HG02885 (cell line): ENCODE results near the gene AGAP2.
"Not testable (repeated sequence)": the region's sequence is repeated elsewhere in the genome, so short reads cannot be mapped to it uniquely, and the experiment has no call there.

Experiments
- ATAC-seq: cut with Tn5 transposase; IDR thresholded peaks from one replicate; pipeline ENCODE4 v1.9.1; 2021; ENCODE audit warnings: mild to moderate bottlenecking; ENCODE audit not compliant: unreplicated experiment, poor library complexity

AGAP2 gene

DNA sequence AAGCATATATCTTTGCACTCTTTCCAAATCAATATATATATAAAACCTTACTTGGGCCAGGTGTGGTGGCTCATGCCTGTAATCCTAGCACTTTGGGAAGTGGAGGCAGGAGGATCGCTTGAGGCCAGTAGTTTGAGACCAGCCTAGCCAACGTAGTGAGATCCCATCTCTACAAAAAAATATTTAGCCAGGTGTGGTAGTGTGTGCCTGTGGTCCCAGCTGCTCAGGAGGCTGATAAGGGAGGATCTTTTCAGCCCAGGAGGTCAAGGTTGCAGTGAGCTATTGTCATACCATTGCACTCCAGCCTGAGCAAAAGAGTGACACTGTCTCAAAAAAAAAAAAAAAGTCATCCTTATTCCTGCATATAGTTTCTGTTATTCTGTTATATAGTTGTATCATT lies 30.2 kb downstream of the AGAP2 start:
- no peak for ATAC-seq

DNA sequence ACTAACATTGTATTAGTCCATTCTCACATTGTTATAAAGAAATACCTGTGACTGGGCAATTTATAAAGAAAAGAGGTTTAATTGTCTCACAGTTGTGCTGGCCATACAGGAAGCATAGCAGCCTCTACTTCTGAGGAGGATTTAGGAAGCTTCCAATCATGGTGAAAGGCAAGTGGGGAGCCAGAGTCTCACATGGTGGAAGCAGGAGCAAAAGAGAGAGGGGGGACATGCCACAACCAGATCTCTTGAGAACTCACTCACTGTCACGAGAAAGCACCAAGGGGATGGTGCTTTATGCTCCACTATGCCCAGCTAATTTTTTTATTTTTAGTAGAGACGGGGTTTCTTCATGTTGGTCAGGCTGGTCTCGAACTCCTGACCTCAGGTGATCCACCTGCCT lies 31.3 kb downstream of the AGAP2 start:
- ATAC-seq: no peak

DNA sequence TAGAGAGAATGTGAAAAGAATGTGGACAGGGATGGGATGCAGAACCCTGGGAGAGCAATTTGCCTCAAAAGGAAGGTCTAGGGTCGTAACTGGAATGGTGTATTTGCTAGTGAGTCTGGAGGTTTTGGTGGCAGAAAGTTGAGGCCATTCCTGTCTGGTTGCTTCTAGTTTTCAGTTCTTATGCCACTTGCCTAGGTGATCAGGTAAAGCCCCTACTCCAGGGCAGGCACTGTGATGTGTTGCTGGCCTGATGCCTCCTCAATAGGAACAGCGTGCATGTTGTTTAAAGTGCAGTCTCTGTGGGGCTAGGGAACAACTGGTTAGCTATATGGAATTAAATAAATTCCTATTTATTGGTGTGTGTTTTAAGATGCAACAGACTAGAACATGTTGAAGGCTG lies 38.2 kb downstream of the AGAP2 start:
- ATAC-seq: no peak

DNA sequence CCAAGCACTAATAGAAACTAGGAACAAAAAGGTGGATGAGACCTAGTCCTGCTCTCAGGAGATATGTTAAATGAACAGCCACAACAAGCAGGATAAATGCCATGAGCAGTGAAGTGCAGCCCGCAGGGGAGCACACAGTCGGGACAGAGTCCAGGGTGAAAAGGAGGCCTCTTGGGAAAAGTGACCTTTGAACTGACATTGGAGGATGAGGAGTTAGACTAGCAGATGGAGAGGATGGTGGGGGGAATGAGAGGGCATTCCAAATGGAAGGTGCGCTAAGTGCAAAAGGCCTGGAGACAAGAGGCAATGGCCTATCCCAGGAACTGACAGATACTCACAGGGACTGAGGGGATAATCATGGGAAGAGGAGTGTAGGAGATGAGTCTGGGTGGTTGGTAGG lies 40.1 kb downstream of the AGAP2 start:
- ATAC-seq: no peak

DNA sequence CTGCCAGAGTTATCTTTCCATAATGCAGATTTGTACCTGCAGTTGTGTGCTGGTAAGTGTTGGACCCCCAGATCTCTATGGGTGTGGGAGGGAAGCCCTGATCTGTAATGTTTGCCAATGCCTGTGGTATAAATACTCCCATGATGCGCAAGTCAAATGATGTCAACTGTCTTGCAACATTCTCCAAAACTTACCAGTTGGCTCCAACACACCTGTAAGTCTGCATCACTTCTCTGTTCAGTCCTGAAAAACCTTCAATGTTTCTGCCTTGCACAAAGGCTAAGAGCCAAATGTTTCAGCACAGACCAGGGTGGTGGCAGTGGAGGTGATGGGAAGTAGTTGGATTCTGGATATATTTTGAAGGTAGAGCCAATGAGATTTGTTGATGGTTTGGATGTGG lies 41.5 kb downstream of the AGAP2 start:
- no peak for ATAC-seq

DNA sequence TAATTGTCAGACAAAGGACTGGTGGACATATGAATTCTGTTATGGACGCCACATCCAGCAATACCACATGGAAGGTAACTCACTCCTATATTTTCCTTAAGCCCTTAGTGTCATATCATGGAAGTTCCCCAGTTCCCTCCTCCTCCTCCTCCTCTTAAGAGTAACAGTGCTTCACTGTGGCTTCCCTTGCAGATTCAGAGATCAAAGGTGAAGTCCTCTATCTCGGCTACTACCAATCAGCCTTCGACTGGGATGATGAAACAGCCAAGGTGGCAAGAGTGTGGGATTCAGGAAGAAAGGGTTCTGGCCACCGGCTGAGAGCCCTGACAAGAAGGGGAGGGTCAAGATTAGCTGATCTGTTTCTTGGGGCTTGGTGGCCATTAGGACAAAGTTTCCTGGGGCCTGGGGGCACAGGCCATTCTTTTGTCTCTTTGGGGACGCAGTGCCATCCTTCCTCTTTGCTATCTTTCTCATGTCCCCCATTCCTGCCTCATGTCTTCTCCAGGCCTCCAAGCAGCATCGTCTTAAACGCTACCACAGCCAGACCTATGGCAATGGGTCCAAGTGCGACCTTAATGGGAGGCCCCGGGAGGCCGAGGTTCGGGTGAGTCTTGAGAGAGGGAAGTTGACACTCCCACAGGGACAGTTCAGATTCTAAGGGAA lies 42.6 kb downstream of the AGAP2 start:
- no peak for ATAC-seq

DNA sequence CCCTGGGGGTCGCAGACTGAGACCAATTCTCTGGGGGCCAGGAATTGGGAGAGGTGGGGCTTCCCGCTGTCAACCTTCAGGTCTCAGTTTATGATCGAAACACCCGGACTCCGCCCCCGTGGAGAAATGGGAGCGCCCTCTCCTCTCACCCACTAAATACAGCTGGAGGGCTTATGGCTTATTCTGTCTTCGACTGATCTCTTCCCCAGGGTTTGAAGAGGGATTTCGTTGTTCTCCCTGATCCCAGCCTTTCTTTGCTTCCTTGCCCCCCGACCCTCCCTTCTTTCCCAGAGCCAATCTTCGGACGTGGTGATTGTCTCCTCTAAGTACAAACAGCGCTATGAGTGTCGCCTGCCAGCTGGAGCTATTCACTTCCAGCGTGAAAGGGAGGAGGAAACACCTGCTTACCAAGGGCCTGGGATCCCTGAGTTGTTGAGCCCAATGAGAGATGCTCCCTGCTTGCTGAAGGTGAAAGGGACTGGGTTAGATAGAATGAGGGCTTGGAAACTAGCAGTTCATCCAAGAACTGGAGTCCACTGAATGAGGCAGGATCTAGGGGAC lies 44.0 kb downstream of the AGAP2 start:
- no peak for ATAC-seq

DNA sequence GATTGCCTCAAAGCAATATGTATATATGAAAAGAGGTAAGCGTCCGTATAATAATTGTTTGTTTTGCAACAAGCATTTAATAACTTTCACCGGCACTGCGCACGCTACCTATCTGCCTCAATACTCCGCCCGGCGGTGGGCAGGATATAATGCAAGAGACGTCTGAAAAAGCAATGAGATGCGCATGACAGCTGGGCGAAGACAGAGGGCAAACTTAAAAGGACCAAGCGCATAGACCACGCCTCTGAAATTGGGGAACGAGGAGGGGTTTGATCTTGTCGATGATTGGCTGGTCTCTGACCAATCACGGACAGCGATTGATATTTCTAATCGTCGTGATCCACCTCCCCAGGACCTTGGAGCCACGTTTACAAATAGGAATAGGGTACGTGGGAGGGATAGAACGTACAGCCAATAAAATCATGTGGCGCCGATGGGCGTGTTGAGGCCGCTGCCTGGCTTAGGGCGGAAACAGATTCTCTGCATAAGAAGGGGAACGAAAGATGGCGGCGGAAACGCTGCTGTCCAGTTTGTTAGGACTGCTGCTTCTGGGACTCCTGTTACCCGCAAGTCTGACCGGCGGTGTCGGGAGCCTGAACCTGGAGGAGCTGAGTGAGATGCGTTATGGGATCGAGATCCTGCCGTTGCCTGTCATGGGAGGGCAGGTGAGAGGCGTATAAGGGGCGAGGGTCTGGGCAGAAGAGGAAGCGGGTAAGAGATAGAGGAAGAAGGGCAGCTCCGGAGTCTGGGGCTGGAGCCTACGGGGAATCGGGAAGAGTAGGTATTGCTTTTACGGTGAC lies 44.7 kb downstream of the AGAP2 start, which contains the start of gene OS9:
OS9 (plus strand) TSS at position 474 of the 800 bp plus-strand sequence; CDS start at position 504, 30 bp downstream.
- peak; percentile 98 for ATAC-seq

DNA sequence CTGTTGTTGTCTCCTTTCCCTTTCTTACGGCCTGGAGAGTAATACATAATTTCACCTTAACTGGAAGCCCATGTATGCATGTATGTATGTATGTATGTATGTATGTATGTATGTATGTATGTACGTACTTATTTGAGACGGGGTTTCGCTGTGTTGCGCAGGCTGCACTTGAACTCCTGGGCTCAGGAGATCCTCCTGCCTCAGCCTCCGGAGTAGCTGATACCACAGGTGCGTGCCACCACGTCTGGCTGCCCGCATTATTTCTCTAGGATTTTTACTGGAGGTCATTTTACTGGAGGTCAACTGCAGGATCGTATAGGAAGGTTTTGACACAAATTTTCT lies 45.3 kb downstream of the AGAP2 start:
- no peak for ATAC-seq

DNA sequence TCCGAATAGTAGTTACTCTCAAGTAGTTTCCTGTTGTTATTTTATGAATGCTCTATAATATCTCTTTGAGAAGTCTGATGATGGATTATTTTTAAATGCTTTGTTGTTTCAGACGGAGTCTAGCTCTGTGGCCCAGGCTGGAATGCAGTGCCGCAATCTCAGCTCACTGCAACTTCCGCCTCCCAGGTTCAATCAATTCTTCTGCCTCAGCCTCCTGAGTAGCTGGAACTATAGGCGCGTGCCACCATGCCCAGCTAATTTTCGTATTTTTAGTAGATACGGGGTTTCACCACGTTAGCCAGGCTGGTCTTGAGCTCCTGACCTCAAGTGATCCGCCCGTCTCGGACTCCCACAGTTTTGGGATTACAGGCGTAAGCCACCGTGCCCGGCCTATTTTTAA lies 46.0 kb downstream of the AGAP2 start:
- no peak for ATAC-seq

DNA sequence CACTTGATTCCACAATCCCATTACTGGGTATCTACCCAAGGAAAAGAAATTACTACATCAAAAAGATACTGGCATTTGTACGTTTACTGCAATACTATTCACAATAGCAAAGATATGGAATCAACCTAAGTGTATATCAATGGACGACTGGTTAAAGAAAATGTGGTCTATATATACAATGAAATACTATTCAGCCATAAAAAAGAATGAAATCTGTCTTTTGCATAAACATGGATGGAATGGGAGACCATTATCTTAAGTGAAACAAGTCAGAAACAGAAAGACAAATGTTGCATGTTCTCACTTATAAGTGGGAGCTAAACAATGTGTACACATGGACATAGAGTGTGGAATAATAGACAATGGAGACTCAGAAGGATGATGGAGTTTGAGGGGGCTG lies 49.6 kb downstream of the AGAP2 start:
- ATAC-seq: no peak

DNA sequence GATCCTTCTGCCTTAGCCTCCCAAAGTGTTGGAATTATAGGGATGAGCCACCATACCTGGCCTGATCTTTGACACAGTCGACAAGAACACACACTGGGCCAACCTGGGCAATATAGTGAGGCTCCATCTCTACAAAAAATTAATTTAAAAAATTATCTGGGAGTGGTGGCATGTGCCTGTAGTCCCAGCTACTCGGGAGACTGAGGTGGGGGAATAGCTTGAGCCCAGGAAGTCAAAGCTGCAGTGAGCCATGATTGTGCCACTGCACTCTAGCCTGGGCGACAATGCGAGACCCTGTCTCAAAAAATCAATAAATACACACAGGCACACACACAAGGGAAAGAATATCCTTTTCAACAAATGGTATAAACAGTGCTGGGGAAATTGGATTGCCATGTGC lies 50.7 kb downstream of the AGAP2 start:
- no peak for ATAC-seq

DNA sequence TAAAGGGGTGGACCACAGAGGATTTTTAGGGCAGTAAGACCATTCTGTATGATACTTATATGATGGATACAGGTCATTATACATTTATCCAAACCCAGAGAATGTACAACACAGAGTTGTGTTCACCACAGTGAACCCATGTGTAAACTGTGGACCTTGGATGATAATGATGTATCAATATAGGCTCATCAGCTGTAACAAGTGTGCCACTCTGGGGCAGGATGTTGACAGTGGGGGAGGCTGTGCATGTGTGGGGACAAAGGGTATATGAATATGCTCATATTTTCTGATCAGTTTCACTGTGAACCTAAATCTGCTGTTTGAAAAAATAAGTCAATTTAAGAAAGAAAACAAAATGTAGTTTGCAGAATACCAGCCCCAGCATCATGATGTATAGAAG lies 58.8 kb downstream of the AGAP2 start:
- ATAC-seq: no peak

DNA sequence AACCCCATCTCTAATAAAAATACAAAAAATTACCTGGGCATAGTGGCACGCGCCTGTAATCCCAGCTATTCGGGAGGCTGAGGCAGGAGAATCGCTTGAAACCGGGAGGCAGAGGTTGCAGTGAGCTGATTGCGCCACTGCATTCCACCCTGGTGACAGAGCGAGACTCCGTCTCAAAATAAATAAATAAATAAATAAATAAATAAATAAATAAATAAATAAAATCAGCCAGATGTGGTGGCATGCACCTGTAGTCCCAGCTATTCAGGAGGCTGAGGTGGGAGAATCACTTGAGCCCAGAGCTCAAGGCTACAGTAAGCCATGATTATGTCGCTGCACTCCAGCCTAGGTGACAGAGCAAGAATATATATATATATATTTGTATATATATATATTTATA lies 60.6 kb downstream of the AGAP2 start:
- ATAC-seq: not testable (repeated sequence)

DNA sequence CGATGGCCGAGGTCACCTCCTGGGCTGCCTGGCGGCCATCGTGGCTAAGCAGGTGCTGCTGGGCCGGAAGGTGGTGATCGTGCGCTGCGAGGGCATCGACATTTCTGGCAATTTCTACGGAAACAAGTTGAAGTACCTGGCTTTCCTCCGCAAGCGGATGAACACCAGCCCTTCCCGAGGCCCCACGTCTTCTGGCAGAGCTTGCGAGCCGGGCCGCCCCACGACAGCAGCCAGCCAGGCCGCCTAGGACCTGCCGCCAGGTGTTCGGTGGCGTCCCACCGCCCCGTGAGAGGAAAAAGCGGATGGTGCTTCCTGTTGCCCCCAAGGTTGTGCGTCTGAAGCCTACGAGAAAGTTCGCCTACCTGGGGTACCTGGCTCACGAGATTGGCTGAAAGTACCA lies 63.9 kb downstream of the AGAP2 start:
- ATAC-seq: no peak
